Esophagus squamous epithelium (tissue), 5 donors: ENCODE measurements around the gene IGFBP5. TPM values are rescaled to one million over a fixed set of nuclear protein-coding genes. Genes with fewer than 3 reads are reported as not detected.

Experiments
- DNase-seq: peaks from one replicate; lab custom pipeline; 2025; lab: John Stamatoyannopoulos, UW
- H3K27ac ChIP-seq, 4 donors: fragments of 200-600 bp; sonication (generic); one replicate each; pipeline ENCODE4 v1.5.1; 2016 to 2019; ENCODE audit warnings: mild to moderate bottlenecking in 1 of 4
- H3K27me3 ChIP-seq, 4 donors: fragments of 200-600 bp; sonication (generic); 1 replicate in 3 of 4; 2 replicates in 1 of 4; pipeline versions ENCODE4 v1.5.1 to v1.6.0; 2017 to 2021; ENCODE audit warnings: antibody characterized with exemption in 1 of 4
- H3K36me3 ChIP-seq, 3 donors: fragments of 200-600 bp; sonication (generic); one replicate each; pipeline ENCODE4 v1.5.1; 2016 to 2019
- H3K4me1 ChIP-seq, 3 donors: fragments of 200-600 bp; sonication (generic); one replicate each; pipeline ENCODE4 v1.5.1; 2017 to 2019
- H3K4me3 ChIP-seq, 4 donors: fragments of 200-600 bp; sonication (generic); 1 replicate in 3 of 4; 2 replicates in 1 of 4; pipeline ENCODE4 v1.5.1; 2016 to 2019; ENCODE audit warnings: mild to moderate bottlenecking in 2 of 4, moderate library complexity in 1 of 4
- H3K9me3 ChIP-seq, 3 donors: fragments of 200-600 bp; sonication (generic); one replicate each; pipeline ENCODE4 v1.5.1; 2016 to 2019
- CTCF ChIP-seq, 6 experiments: fragments of 450-650 bp in 4 of 6; fragments of 200-600 bp in 2 of 6; sonication (generic) in 2 of 6; IDR thresholded peaks; one replicate each; pipeline ENCODE4 v1.5.1; 2016 to 2019; ENCODE audit warnings: antibody characterized with exemption in 6 of 6, mild to moderate bottlenecking in 4 of 6, moderate library complexity in 4 of 6
- POLR2A ChIP-seq, 4 donors: fragments of 450-650 bp; IDR thresholded peaks; one replicate each; pipeline ENCODE4 v1.6.1; 2017; ENCODE audit warnings: antibody characterized with exemption in 4 of 4, mild to moderate bottlenecking in 4 of 4, moderate library complexity in 3 of 4
- WGBS, 2 donors: methylation state at CpG; one replicate each; pipeline ENCODE4 v1.1.5; 2018; 5-methylcytosine and 5-hydroxymethylcytosine counted together
- intact Hi-C: fragments of 100-400 bp; cut with DNase I; formaldehyde crosslinking; loops from one replicate; pipeline ENCODE4 v1.15.0; 2022
- total RNA-seq, 4 donors: library from RNA; depleted of rRNA; stranded (reverse); fragments of >200 nt; gene quantifications; one replicate each; pipeline ENCODE4 v1.1.0, GENCODE V29; 2016
- donor health status: DM: yes; HTN: yes; CAD: no.

Gene IGFBP5
- total RNA-seq, 4 donors from 2014 or later: 26.9 to 899 (median 95.4) TPM

- Histone ChIP-seq H3K4me1 (peaks cover 20 to 43% (median 28%) of the 10 kb centered on the region in 3 donors), H3K27ac (peak overlapping the region; percentile 7 to 89 (median 76)), H3K36me3 (peaks cover 8 to 61% (median 13%) of the 10 kb centered on the region in 3 donors), H3K27me3 (no peaks in the 10 kb centered on the region), H3K4me3 (no peak overlapping the region), H3K9me3 (no peaks in the 10 kb centered on the region)
- WGBS, 2 donors: 46 to 73% methylated on average over 8 to 11 of the region's 21 CpGs
- DNase-seq: no peak
- no peak for TF ChIP-seq POLR2A (IDR thresholded peaks at IDR 0.05)
- no peak for TF ChIP-seq CTCF (IDR thresholded peaks at IDR 0.05)
- intact Hi-C loops: no loop called here
These were observed 16.3 kb downstream of the IGFBP5 start for GRCh38 chr2:216678813-216679657.

GRCh38 chr2:216678098-216678465, 17.3 kb downstream of the IGFBP5 start:
- Histone ChIP-seq H3K9me3 (no peaks in the 10 kb centered on the region), H3K4me1 (peaks cover 13 to 33% (median 21%) of the 10 kb centered on the region in 3 donors), H3K27me3 (no peaks in the 10 kb centered on the region), H3K4me3 (no peak overlapping the region), H3K27ac (peak overlapping the region in 1 of 4 donors; percentile 16), H3K36me3 (peaks cover 8 to 61% (median 13%) of the 10 kb centered on the region in 3 donors)
- TF ChIP-seq POLR2A (IDR thresholded peaks at IDR 0.05): no peak
- TF ChIP-seq CTCF (IDR thresholded peaks at IDR 0.05): no peak
- DNase-seq: no peak
- 87 to 90% methylated on average over 9 to 12 of the region's 12 CpGs for WGBS, 2 donors
- intact Hi-C loops: no loop called here

GRCh38 chr2:216677439-216678097, 17.8 kb downstream of the IGFBP5 start:
- Histone ChIP-seq H3K4me3 (no peak overlapping the region), H3K27ac (peak overlapping the region in 1 of 4 donors; percentile 16), H3K36me3 (peaks cover 8 to 61% (median 13%) of the 10 kb centered on the region in 3 donors), H3K4me1 (peaks cover 9 to 28% (median 16%) of the 10 kb centered on the region in 3 donors), H3K27me3 (no peaks in the 10 kb centered on the region), H3K9me3 (no peaks in the 10 kb centered on the region)
- DNase-seq: no peak
- 74 to 78% methylated on average over 7 to 8 of the region's 9 CpGs for WGBS, 2 donors
- intact Hi-C loops: no loop called here
- no peak for TF ChIP-seq POLR2A (IDR thresholded peaks at IDR 0.05)
- no peak for TF ChIP-seq CTCF (IDR thresholded peaks at IDR 0.05)

GRCh38 chr2:216676630-216677029, 18.7 kb downstream of the IGFBP5 start:
- Histone ChIP-seq H3K4me3 (no peak overlapping the region), H3K9me3 (no peaks in the 10 kb centered on the region), H3K4me1 (peaks cover 0 to 19% (median 9%) of the 10 kb centered on the region in 3 donors), H3K36me3 (peaks cover 8 to 61% (median 13%) of the 10 kb centered on the region in 3 donors), H3K27me3 (no peaks in the 10 kb centered on the region), H3K27ac (peak overlapping the region in 1 of 4 donors; percentile 21)
- WGBS, 2 donors: 58 to 92% methylated on average over 6 to 8 of the region's 17 CpGs
- TF ChIP-seq CTCF (IDR thresholded peaks at IDR 0.05) (no peak), POLR2A (IDR thresholded peaks at IDR 0.05) (no peak)
- DNase-seq: no peak
- intact Hi-C loops: no loop called here

GRCh38 chr2:216674376-216674775, 21.0 kb downstream of the IGFBP5 start:
- H3K27ac ChIP-seq: peak overlapping the region in 1 of 4 donors; percentile 49
- H3K27me3 ChIP-seq: no peaks in the 10 kb centered on the region
- H3K4me1 ChIP-seq: no peaks in the 10 kb centered on the region
- intact Hi-C loops: no loop called here
- H3K9me3 ChIP-seq: no peaks in the 10 kb centered on the region
- no peak overlapping the region for H3K4me3 ChIP-seq
- H3K36me3 ChIP-seq: peaks cover 8 to 51% (median 13%) of the 10 kb centered on the region in 3 donors
- 88 to 100% methylated on average over 2 to 8 of the region's 9 CpGs for WGBS, 2 donors
- TF ChIP-seq CTCF (IDR thresholded peaks at IDR 0.05): no peak
- TF ChIP-seq POLR2A (IDR thresholded peaks at IDR 0.05): no peak
- no peak for DNase-seq
